Amniotic epithelial cell (primary cell): ENCODE data around the gene TRIP10.
A peak's percentile ranks its signal among the peaks of the same experiment; 100 is the strongest.
"Not testable (repeated sequence)": the region's sequence is repeated elsewhere in the genome, so short reads cannot be mapped to it uniquely, and the experiment has no call there.

ENCODE experiments used
- DNase-seq: peaks from one replicate; pipeline ENCODE4 v3.0.0-alpha.2; 2010; ENCODE audit warnings: low read depth

Gene TRIP10

GRCh38 chr19:6740589-6741343 lies 1.3 kb downstream of the TRIP10 start:
- peak; percentile 45 for DNase-seq

GRCh38 chr19:6743066-6743465 lies 3.6 kb downstream of the TRIP10 start:
- DNase-seq = no peak

- no peak for DNase-seq
Observed at GRCh38 chr19:6743714-6744380, 4.4 kb downstream of the TRIP10 start.

GRCh38 chr19:6744381-6745301 lies 5.2 kb downstream of the TRIP10 start:
- DNase-seq = peak; percentile 88

GRCh38 chr19:6745965-6746364 lies 6.5 kb downstream of the TRIP10 start:
- DNase-seq = no peak

GRCh38 chr19:6748543-6748942 lies 9.1 kb downstream of the TRIP10 start:
- not testable (repeated sequence) for DNase-seq

GRCh38 chr19:6750062-6750461 lies 10.6 kb downstream of the TRIP10 start:
- no peak for DNase-seq

- no peak for DNase-seq
Observed at GRCh38 chr19:6751189-6751588, 11.7 kb downstream of the TRIP10 start.

- DNase-seq = peak; percentile 27
Observed at GRCh38 chr19:6752256-6753177, 13.0 kb downstream of the TRIP10 start.

GRCh38 chr19:6753178-6754031 lies 13.9 kb downstream of the TRIP10 start:
- DNase-seq = peak; percentile 67

- DNase-seq = no peak
Observed at GRCh38 chr19:6754136-6754535, 14.7 kb downstream of the TRIP10 start.

- no peak for DNase-seq
Observed at GRCh38 chr19:6754653-6755463, 15.4 kb downstream of the TRIP10 start.

GRCh38 chr19:6760606-6761005 lies 21.1 kb downstream of the TRIP10 start:
- no peak for DNase-seq

- peak; percentile 18 for DNase-seq
Observed at GRCh38 chr19:6761053-6761676, 21.7 kb downstream of the TRIP10 start.

- DNase-seq = not testable (repeated sequence)
Observed at GRCh38 chr19:6762253-6762797, 22.8 kb downstream of the TRIP10 start.

GRCh38 chr19:6765738-6766356 lies 26.4 kb downstream of the TRIP10 start:
- DNase-seq = no peak

- no peak for DNase-seq
Observed at GRCh38 chr19:6766357-6767080, 27.0 kb downstream of the TRIP10 start.

GRCh38 chr19:6767081-6767356 lies 27.5 kb downstream of the TRIP10 start:
- DNase-seq = no peak
